GM20000 (cell line): Measurements from ENCODE around the gene RAB42.

ENCODE experiments used
- DNase-seq: peaks from one replicate; pipeline ENCODE4 v3.0.0; 2012; ENCODE audit warnings: low spot score
- CTCF ChIP-seq: IDR thresholded peaks from 2 replicates; pipeline ENCODE4 v1.5.1; 2012; ENCODE audit warnings: mild to moderate bottlenecking, control low read depth; ENCODE audit errors: extremely low read depth, missing control alignments

Gene RAB42

GRCh38 chr1:28604962-28605361 lies 12.9 kb downstream of the RAB42 start:
- DNase-seq = no peak
- TF ChIP-seq CTCF = no peak

DNA sequence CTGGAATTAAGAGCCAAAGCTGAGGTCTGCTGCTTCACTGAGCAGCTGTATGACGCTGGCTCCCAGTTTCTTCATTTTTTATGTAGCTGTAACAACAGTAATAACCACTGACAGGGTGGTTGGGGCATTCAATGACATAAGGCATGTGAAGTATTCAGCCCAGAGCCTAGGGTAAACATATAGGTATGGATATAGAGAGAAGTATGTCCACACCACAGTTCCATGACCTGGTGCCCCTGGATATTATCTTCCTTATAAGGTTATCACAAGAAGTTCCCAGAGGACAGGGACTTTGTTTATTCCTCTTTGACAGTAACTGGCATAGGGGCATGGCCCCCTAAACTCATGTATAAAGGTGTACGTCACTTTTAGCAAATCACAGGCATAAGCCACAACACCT lies 14.7 kb downstream of the RAB42 start:
- no peak for DNase-seq
- no peak for TF ChIP-seq CTCF

DNA sequence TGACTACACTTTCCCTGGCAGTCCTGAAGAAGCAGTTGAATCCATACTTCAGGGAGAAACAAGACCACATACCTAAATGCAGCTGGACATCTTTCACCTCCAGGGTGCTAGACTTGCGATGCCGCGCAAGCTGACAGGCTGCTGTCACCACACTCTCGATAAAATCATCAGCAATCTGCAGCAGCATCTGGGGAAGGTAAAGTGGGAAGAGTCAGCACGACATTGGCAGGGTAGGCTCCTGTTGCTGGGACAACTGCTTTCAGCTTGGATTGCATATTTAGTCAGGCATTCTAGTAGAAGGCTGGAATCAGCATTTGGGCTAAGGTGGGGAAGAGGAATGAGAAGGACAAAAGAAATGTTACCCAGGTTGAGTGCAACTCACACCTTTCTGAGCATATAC lies 21.1 kb downstream of the RAB42 start:
- no peak for DNase-seq

DNA sequence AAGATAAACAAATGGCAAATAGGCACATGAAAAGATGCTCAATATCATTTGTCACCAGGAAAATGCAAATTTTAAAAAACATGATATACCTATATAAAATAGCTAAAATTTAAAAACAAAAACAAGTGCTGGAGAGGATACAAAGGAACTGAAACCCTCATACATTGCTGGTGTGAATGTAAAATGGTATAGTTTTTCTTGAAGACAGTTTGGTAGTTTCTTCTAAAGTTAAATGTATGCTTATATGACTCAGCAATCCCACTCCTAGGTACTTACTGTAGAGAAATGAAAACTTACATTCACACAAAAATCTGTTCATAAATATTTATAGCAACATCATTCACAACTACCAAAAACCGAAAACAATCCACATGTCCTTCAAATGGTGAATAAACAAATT lies 39.6 kb downstream of the RAB42 start:
- DNase-seq = peak; percentile 22
- no peak for TF ChIP-seq CTCF

More for the DNA sequence above, 21.1 kb downstream of the RAB42 start:
- no peak for TF ChIP-seq CTCF

DNA sequence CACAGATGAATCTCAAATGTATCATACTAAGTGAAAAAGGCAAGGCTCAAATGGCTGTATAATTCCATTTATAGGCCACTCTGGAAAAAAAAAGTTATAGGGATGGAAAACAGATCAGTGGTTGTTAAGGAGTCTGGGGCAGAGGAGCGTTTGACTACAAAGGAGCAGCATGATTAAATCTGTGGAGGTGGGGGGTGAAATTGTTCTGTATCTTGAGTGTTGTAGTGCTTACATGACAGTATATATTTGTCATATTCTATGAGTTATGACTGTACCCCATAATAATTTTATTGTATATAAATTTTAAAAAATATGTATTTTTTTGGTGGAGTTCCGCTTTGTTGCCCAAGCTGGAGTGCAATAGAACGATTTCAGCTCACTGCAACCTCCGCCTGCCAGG lies 40.5 kb downstream of the RAB42 start:
- TF ChIP-seq CTCF = no peak
- DNase-seq = no peak

DNA sequence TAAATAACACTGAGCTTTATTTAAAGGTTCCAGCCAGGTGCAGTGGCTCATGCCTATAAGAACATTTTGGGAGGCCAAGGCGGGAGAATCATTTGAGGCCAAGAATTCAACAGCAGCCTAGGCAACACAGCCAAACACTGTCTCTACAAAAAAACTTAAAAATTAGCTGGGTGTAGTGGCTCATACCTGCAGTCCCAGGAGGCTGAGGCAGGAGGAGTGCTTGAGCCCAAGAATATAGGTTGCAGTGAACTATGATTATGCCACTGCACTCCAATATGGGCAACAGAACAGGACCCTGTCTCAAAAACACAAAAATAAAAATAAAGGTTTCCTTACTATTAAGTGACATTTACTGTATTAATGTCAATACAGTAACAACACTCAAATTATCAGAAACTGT lies 48.7 kb downstream of the RAB42 start:
- TF ChIP-seq CTCF = peak; percentile 25
- no peak for DNase-seq

DNA sequence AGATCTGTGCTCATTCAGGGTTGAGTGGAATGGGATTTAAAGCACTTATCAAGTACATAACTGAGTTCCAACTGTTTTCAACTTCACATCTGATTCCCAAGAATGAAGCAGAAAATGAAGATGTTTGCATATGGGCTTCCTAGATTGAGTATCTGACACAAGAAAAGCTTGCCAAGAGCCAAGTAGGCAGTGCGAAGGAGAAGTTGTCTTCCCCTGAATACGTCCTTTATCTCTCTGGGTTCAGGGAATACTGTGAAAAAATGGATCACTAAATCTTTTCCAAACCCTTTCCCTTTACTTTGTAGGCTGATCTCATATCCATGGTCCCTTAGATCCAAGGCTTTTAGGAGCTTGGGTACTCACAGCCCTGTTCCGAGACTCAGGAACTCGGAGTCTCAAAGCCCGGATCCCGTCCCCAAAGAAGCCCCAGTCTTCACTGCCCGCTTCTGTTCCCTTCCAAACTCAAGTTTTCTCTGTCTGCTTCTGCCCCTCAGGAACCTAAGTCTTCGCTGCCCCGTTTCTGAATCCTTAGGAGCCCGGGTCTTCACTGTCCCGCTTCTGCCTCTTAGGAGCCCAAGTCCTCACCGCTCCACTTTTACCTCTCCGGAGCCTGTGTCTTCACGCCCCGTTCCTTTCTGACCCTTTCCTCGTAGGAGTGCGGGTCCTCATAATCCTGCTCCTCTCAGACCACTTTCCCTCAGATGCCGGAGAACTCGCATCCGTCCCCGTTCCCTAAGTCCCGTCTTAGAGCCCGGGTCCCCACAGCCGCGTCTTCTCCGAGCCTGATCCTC lies 50.2 kb downstream of the RAB42 start:
- DNase-seq = peak; percentile 29
- no peak for TF ChIP-seq CTCF
